GM12892 (cell line): ENCODE data around the gene SLC35B2.

Source experiments
- POLR2A ChIP-seq: IDR thresholded peaks from 2 replicates; pipeline ENCODE4 v1.6.1; 2011; ENCODE audit warnings: low read depth, low read length, control low read depth
- POLR2AphosphoS5 ChIP-seq: IDR thresholded peaks from 2 replicates; pipeline ENCODE4 v1.6.1; 2011; ENCODE audit warnings: low read depth, low read length, control low read depth
- TAF1 ChIP-seq: IDR thresholded peaks from 2 replicates; pipeline ENCODE4 v1.6.1; 2011; ENCODE audit warnings: low read depth, mild to moderate bottlenecking, control low read depth, low read length, borderline replicate concordance

DNA sequence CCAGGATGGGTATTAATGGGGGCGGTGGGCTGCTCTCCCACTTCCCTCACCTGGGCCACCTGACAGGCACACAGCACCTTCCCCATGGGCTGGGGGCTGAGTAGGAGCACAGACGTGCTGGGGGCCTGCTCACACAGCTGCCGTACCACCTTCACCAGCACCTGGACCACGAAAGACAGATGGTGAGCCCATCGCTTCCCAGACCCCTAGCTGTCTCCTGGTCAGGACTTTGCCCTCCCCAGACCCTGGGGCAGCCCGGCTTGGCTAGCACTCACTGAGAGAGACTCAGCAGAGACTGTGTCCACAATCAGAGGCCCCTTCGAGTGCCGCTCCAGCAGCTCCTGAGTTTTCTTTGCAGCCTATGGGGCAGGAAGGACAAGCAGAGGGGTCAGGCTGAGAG is 43.8 kb upstream of the SLC35B2 start:
- TF ChIP-seq POLR2A = no peak
- TF ChIP-seq TAF1 = no peak
- TF ChIP-seq POLR2AphosphoS5 = no peak
